OCI-LY1 (cell line): ENCODE data around the gene DGKD.

ENCODE experiments used
- H2AFZ ChIP-seq: fragments of 200-600 bp; sonication (generic), shearing (Covaris generic); 2 replicates; pipeline ENCODE4 v1.6.0; 2014; ENCODE audit warnings: antibody characterized with exemption, mild to moderate bottlenecking, low read length
- H3F3A ChIP-seq: fragments of 200-600 bp; sonication (generic), shearing (Covaris generic); 2 replicates; pipeline ENCODE4 v1.6.0; 2014; ENCODE audit warnings: mild to moderate bottlenecking, antibody characterized with exemption, low read length, moderate library complexity; ENCODE audit not compliant: insufficient read depth
- H3K27ac ChIP-seq: fragments of 200-600 bp; sonication (generic); 2 replicates; pipeline ENCODE4 v1.5.1; 2014; ENCODE audit warnings: low read length, mixed run types, mild to moderate bottlenecking, low read depth; ENCODE audit not compliant: poor library complexity, severe bottlenecking
- H3K27me3 ChIP-seq: fragments of 200-600 bp; sonication (generic); 2 replicates; pipeline ENCODE4 v1.6.0; 2014; ENCODE audit warnings: antibody characterized with exemption, mild to moderate bottlenecking, low read length, moderate library complexity; ENCODE audit not compliant: insufficient read depth
- H3K36me3 ChIP-seq: fragments of 200-600 bp; sonication (generic); 2 replicates; pipeline ENCODE4 v1.6.1; 2014; ENCODE audit warnings: mild to moderate bottlenecking, antibody characterized with exemption, low read length, moderate library complexity, mixed read lengths; ENCODE audit not compliant: insufficient read depth
- H3K4me1 ChIP-seq: fragments of 200-600 bp; sonication (generic); 2 replicates; pipeline ENCODE4 v1.5.1; 2014; ENCODE audit warnings: mild to moderate bottlenecking, low read length, moderate library complexity; ENCODE audit not compliant: insufficient read depth, severe bottlenecking
- H3K4me2 ChIP-seq: fragments of 200-600 bp; sonication (generic), shearing (Covaris generic); 2 replicates; pipeline ENCODE4 v1.6.1; 2014; ENCODE audit warnings: low read length
- H3K4me3 ChIP-seq: fragments of 200-600 bp; sonication (generic); 2 replicates; pipeline ENCODE4 v1.5.1; 2014; ENCODE audit warnings: low read length, low read depth, mild to moderate bottlenecking, mixed read lengths; ENCODE audit not compliant: poor library complexity, severe bottlenecking
- H3K79me2 ChIP-seq: fragments of 200-600 bp; shearing (Covaris generic); 2 replicates; pipeline ENCODE4 v1.6.1; 2016; ENCODE audit warnings: mixed run types, low read length, mixed read lengths; ENCODE audit not compliant: insufficient read depth
- H3K9ac ChIP-seq: fragments of 200-600 bp; sonication (generic), shearing (Covaris generic); 2 replicates; pipeline ENCODE4 v1.6.1; 2014; ENCODE audit warnings: mild to moderate bottlenecking, low read length, mixed read lengths
- H3K9me2 ChIP-seq: fragments of 200-600 bp; sonication (generic), shearing (Covaris generic); 2 replicates; pipeline ENCODE4 v1.6.1; 2014; ENCODE audit warnings: low read depth, mild to moderate bottlenecking, low read length, mixed read lengths
- H3K9me3 ChIP-seq: fragments of 200-600 bp; shearing (Covaris generic); 2 replicates; pipeline ENCODE4 v1.6.1; 2014; ENCODE audit warnings: low read length, mixed read lengths
- H4K20me1 ChIP-seq: fragments of 200-600 bp; sonication (generic), shearing (Covaris generic); 2 replicates; pipeline ENCODE4 v1.6.0; 2016; ENCODE audit warnings: mild to moderate bottlenecking, low read length; ENCODE audit not compliant: insufficient read depth
- CTCF ChIP-seq: fragments of 200-600 bp; sonication (generic), shearing (Covaris generic); IDR thresholded peaks from 2 replicates; pipeline ENCODE4 v1.5.1; 2017; ENCODE audit warnings: mild to moderate bottlenecking, antibody characterized with exemption, low read length, moderate library complexity, mixed read lengths
- EZH2 ChIP-seq: fragments of 200-600 bp; sonication (generic), shearing (Covaris generic); IDR thresholded peaks from 2 replicates; pipeline ENCODE4 v1.8.0; 2017; ENCODE audit warnings: borderline replicate concordance, mixed run types, mild to moderate bottlenecking, antibody characterized with exemption, low read length, moderate library complexity, mixed read lengths

The DGKD gene

GRCh38 chr2:233444501-233444900 is 90.2 kb downstream of the DGKD start:
- H3K9ac ChIP-seq = no peak overlapping the region
- H3K79me2 ChIP-seq = no peaks in the 10 kb centered on the region
- H3K27ac ChIP-seq = no peak overlapping the region
- H3F3A ChIP-seq = no peaks in the 10 kb centered on the region
- H3K9me3 ChIP-seq = no peaks in the 10 kb centered on the region
- no peaks in the 10 kb centered on the region for H3K9me2 ChIP-seq
- no peak overlapping the region for H2AFZ ChIP-seq
- no peak overlapping the region for H3K4me2 ChIP-seq
- TF ChIP-seq EZH2 (no peak), CTCF (no peak)
- peaks cover 9% of the 10 kb centered on the region; the same call in 1 of the 2 replicates for H3K36me3 ChIP-seq
- H3K4me1 ChIP-seq = peaks cover 4% of the 10 kb centered on the region
- H3K27me3 ChIP-seq = no peaks in the 10 kb centered on the region
- no peak overlapping the region for H3K4me3 ChIP-seq
- no peaks in the 10 kb centered on the region for H4K20me1 ChIP-seq

GRCh38 chr2:233445152-233445830 is 91.0 kb downstream of the DGKD start:
- Histone ChIP-seq H3K27me3 (no peaks in the 10 kb centered on the region), H3K4me1 (peaks cover 4% of the 10 kb centered on the region), H3K36me3 (peaks cover 9% of the 10 kb centered on the region; the same call in 1 of the 2 replicates), H3K9ac (no peak overlapping the region), H3F3A (no peaks in the 10 kb centered on the region), H4K20me1 (no peaks in the 10 kb centered on the region), H3K79me2 (no peaks in the 10 kb centered on the region), H2AFZ (no peak overlapping the region), H3K4me3 (no peak overlapping the region), H3K9me3 (no peaks in the 10 kb centered on the region), H3K9me2 (no peaks in the 10 kb centered on the region), H3K4me2 (no peak overlapping the region), H3K27ac (no peak overlapping the region)
- no peak for TF ChIP-seq EZH2
- TF ChIP-seq CTCF = no peak

- Histone ChIP-seq H3K4me1 (peaks cover 4% of the 10 kb centered on the region), H4K20me1 (no peaks in the 10 kb centered on the region), H3K4me3 (no peak overlapping the region), H3K27me3 (no peaks in the 10 kb centered on the region), H3K9me2 (no peaks in the 10 kb centered on the region), H3K9me3 (no peaks in the 10 kb centered on the region), H3F3A (no peaks in the 10 kb centered on the region), H3K9ac (no peak overlapping the region), H3K79me2 (no peaks in the 10 kb centered on the region), H2AFZ (no peak overlapping the region), H3K4me2 (no peak overlapping the region), H3K36me3 (peaks cover 9% of the 10 kb centered on the region; the same call in 1 of the 2 replicates), H3K27ac (no peak overlapping the region)
- no peak for TF ChIP-seq CTCF
- TF ChIP-seq EZH2 = no peak
Measured at GRCh38 chr2:233446121-233446520, 91.8 kb downstream of the DGKD start.
